ENCODE data around the gene VPS52.
"Not testable (repeated sequence)": the region's sequence is repeated elsewhere in the genome, so short reads cannot be mapped to it uniquely, and the experiment has no call there.

- TF ChIP-seq YY1 (IDR thresholded peaks at IDR 0.05; ENCODE audit: insufficient read depth, insufficient read length); ZNF274 (IDR thresholded peaks at IDR 0.05; ENCODE audit: low read depth, low read length); SUZ12 (IDR thresholded peaks at IDR 0.05; ENCODE audit: extremely low read depth, insufficient read depth, insufficient read length): not testable (repeated sequence)
Measured at GRCh38 chr6:33226503-33227120, 45.1 kb downstream of the VPS52 start.

Data from NT2/D1 (cell line).